ENCODE results near the gene MTMR3.

Gene MTMR3

GRCh38 chr22:29901354-29901753 lies 18.4 kb downstream of the MTMR3 start:
- ChIA-PET CTCF (no interaction called here), POLR2A (no interaction called here)
- TF ChIP-seq CTCF (IDR thresholded peaks at IDR 0.05; ENCODE audit: insufficient read depth, low read length, missing control alignments), result no peak
- DNase-seq (ENCODE audit: low read depth, low spot score), result no peak
- H3K4me3 ChIP-seq (ENCODE audit: low read depth, low read length), result no peak overlapping the region

- TF ChIP-seq CTCF (IDR thresholded peaks at IDR 0.05; ENCODE audit: insufficient read depth, low read length, missing control alignments), result no peak
- no peak for DNase-seq (ENCODE audit: low read depth, low spot score)
- ChIA-PET POLR2A (no interaction called here), CTCF (interaction anchor here (1.2 kb wide), 1 partner anchor 17 kb away, joined by 3 read pairs; no protein-coding TSS in a partner anchor)
- no peak overlapping the region for H3K4me3 ChIP-seq (ENCODE audit: low read depth, low read length)
Observed at GRCh38 chr22:29903371-29903770, 20.4 kb downstream of the MTMR3 start.

- ChIA-PET POLR2A (no interaction called here), CTCF (interaction anchor here (1.2 kb wide), 1 partner anchor 16 kb away, joined by 3 read pairs; no protein-coding TSS in a partner anchor)
- DNase-seq (ENCODE audit: low read depth, low spot score), result no peak
- no peak for TF ChIP-seq CTCF (IDR thresholded peaks at IDR 0.05; ENCODE audit: insufficient read depth, low read length, missing control alignments)
- H3K4me3 ChIP-seq (ENCODE audit: low read depth, low read length), result no peak overlapping the region
Observed at GRCh38 chr22:29904020-29904419, 21.0 kb downstream of the MTMR3 start.

GRCh38 chr22:29907753-29908515 lies 25.0 kb downstream of the MTMR3 start:
- peak; percentile 67 for DNase-seq (ENCODE audit: low read depth, low spot score)
- POLR2A ChIA-PET, result interaction anchor here (1.3 kb wide), 1 partner anchor 25 kb away, joined by 4 read pairs; the partner anchor contains the start of gene MTMR3
- no peak overlapping the region for H3K4me3 ChIP-seq (ENCODE audit: low read depth, low read length)
- no peak for TF ChIP-seq CTCF (IDR thresholded peaks at IDR 0.05; ENCODE audit: insufficient read depth, low read length, missing control alignments)
- CTCF ChIA-PET, result interaction anchor here (1.1 to 2.4 kb wide), 4 partner anchors 25 to 135 kb away, joined by 3 to 8 read pairs (median 3); partner anchors contain the start of gene MTMR3

- H3K4me3 ChIP-seq (ENCODE audit: low read depth, low read length), result no peak overlapping the region
- no peak for DNase-seq (ENCODE audit: low read depth, low spot score)
- TF ChIP-seq CTCF (IDR thresholded peaks at IDR 0.05; ENCODE audit: insufficient read depth, low read length, missing control alignments), result no peak
- ChIA-PET CTCF (interaction anchor here (1.1 to 2.0 kb wide), 2 partner anchors 93 to 222 kb away, joined by 3 to 6 read pairs; no protein-coding TSS in a partner anchor), POLR2A (no interaction called here)
Observed at GRCh38 chr22:29912141-29912540, 29.2 kb downstream of the MTMR3 start.

- ChIA-PET CTCF (interaction anchor here (1.1 to 2.0 kb wide), 2 partner anchors 92 to 223 kb away, joined by 3 to 6 read pairs; no protein-coding TSS in a partner anchor), POLR2A (no interaction called here)
- no peak overlapping the region for H3K4me3 ChIP-seq (ENCODE audit: low read depth, low read length)
- DNase-seq (ENCODE audit: low read depth, low spot score), result peak; percentile 78
- TF ChIP-seq CTCF (IDR thresholded peaks at IDR 0.05; ENCODE audit: insufficient read depth, low read length, missing control alignments), result no peak
Observed at GRCh38 chr22:29912605-29913398, 29.8 kb downstream of the MTMR3 start.

Measured in AG04449 (cell line).